Lower leg skin (tissue), 3 donors: ENCODE results near the gene CAND1.

Experiments
- POLR2A ChIP-seq, 2 donors: fragments of 450-650 bp; IDR thresholded peaks; one replicate each; pipeline ENCODE4 v1.6.1; 2016 to 2017; ENCODE audit warnings: antibody characterized with exemption in 2 of 2, mild to moderate bottlenecking in 1 of 2, moderate library complexity in 1 of 2
- TF ChIP-seq, protein P1 (sequence below), 3 donors: fragments of 450-650 bp; IDR thresholded peaks; one replicate each; pipeline ENCODE4 v1.5.1; 2016; ENCODE audit warnings: antibody characterized with exemption in 3 of 3, mild to moderate bottlenecking in 3 of 3, moderate library complexity in 2 of 3

- TF ChIP-seq, protein P1, sequence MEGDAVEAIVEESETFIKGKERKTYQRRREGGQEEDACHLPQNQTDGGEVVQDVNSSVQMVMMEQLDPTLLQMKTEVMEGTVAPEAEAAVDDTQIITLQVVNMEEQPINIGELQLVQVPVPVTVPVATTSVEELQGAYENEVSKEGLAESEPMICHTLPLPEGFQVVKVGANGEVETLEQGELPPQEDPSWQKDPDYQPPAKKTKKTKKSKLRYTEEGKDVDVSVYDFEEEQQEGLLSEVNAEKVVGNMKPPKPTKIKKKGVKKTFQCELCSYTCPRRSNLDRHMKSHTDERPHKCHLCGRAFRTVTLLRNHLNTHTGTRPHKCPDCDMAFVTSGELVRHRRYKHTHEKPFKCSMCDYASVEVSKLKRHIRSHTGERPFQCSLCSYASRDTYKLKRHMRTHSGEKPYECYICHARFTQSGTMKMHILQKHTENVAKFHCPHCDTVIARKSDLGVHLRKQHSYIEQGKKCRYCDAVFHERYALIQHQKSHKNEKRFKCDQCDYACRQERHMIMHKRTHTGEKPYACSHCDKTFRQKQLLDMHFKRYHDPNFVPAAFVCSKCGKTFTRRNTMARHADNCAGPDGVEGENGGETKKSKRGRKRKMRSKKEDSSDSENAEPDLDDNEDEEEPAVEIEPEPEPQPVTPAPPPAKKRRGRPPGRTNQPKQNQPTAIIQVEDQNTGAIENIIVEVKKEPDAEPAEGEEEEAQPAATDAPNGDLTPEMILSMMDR (IDR thresholded peaks at IDR 0.05), result no peak
- TF ChIP-seq POLR2A (IDR thresholded peaks at IDR 0.05), result no peak
Measured at GRCh38 chr12:67288561-67288960, 19.4 kb downstream of the CAND1 start.
